GM18867 (cell line): ENCODE measurements around the gene HIPK4.
"Not testable (repeated sequence)": the region's sequence is repeated elsewhere in the genome, so short reads cannot be mapped to it uniquely, and the experiment has no call there.

Experiments
- ATAC-seq: cut with Tn5 transposase; IDR thresholded peaks from one replicate; pipeline ENCODE4 v1.9.1; 2021; ENCODE audit warnings: mild to moderate bottlenecking, moderate library complexity; ENCODE audit not compliant: unreplicated experiment

Gene HIPK4

DNA sequence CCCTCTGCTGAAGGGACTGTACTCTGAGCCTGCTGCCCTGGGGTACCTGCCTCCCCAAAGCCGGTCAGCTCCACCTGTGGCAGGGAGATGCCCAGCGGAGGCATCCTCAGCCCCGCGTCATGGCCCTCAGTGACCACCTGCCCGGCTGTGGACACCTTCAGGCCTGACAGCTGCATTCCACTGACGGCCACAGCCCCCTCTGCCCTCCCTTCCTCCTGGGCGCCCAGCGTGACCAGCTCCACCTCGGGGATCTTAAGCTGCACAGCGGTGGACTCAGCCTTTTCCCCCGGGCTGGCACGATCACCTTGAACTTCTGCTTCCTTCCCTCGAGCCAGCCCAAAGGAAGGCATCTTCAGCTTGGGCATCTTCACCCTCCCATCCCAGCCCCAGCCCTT, 4.8 kb upstream of the HIPK4 start:
- no peak for ATAC-seq

DNA sequence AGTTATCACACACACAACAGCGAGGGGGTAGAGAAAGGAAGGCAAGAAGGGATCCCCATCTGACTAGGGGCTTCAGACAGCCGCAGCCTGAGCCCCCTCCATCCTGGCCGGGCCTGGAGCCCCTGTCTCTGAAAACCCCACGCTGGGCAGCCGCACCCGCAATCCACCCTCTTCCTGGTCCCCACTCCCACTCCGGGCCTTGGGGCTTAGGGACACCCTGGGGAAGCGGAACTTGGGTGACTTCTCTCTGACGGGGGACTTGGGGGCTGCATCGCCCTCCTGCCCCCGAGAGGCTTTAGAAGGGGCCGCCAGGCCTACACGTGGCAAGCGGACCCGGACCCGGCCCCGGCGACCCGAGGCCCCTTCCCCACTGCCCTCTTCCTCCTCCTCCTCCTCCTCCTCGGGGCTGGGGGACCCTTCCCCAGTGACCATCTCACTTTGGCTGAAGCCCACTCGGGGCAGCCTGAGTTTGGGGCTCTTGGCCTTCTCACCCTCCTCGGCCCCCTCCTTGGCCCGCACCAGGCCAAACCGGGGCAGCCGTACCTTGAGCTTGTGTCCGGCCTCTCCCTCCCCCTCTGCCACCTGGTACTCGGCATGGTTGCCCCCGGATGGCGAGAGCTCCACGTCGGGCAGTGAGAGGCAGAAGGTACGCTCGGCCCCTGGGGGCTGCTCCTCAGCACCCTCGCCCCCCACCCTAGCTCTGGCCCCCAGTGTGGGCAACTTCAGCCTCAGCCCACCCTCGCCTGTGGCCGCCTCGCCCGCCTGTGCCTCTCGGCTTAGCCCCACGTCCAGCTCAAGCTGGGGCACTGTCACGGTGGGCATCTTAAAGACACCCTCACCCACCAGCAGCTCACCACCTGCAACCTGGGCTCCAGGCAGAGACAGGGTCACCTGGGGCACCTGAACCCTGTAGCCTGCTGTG, 4.2 kb upstream of the HIPK4 start:
- ATAC-seq: no peak

GRCh38 chr19:40392894-40393517, 3.0 kb upstream of the HIPK4 start:
- ATAC-seq: no peak

DNA sequence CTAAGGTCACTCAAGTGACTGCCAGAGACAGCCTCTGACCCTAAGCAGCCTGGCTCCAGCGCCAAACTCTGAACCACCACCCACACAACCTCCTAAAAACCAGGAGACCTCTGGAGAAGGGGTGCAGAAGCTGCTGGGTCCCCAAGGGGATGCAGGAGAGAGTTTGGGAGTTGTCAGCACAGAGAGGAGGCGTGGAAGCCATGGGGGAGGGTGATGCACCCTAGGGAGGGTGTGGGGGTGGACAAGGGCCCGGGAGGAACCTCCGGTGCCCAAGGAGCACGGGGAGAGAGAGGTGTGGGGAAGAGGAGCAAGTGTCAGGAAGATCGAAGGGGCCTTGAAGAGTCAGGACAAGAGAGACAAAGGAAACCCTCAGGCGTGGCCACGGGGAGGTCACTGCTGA, 2.1 kb upstream of the HIPK4 start:
- ATAC-seq: no peak

DNA sequence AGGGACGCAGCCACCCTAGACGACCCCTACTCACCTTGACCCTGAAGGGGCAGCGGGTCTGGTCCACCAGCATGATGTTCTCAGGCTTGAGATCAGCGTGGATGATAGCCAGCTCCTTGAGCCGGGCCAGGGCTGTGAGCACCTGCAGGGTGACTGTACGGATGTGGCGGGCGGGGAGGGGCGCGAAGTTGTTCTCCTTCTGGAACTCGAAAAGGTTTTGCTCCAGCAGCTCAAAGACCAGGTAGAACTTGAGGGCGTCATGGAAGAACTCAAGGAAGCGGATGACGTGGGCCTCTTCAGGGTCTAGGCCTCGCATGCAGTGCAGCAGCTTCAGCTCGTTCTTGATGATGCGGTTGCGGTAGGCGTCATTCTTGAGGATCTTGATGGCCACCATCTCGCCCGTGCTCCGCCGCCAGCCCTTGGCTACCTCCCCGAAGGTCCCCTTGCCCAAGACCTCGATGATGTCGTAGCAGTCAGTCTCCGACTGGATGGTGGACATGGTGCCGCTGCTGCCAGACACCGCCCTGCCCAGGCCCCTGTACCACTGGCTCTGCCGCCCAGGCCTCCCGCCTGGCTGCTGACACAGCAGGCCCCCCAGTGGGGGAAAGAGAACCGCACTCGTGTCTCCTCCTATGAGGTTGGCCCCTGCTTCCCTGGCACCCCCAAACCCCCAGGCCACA, 437 bp downstream of the HIPK4 start:
- no peak for ATAC-seq

- ATAC-seq: no peak
Measured at GRCh38 chr19:40388481-40388880, 1.5 kb downstream of the HIPK4 start.

GRCh38 chr19:40387155-40387554, 2.8 kb downstream of the HIPK4 start:
- no peak for ATAC-seq

DNA sequence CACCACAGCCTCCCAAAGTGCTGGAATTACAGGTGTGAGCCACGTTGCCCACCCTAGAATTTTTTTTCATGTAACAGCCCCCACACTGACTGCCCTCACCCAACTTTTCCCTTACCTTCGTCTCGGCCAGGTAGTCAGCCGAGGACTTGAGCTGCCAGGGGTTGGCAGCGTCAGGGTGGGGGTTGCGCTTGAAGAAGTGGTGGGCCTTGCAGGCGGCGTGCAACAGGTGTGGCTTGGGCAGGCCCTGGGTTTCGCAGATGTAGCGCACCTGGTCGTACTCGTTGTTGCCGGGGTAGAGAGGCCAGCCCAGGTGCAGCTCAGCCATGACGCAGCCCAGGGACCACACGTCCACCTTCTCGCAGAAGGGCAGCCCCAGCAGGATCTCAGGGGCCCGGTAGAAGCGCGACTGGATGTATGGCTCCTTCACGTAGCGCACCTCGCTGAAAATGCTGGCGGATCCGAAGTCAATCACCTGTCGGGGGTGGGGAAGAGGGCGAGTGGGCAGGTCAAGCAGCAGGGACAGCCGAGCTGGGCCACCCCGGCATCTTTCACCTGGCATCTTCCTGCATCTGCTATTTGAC, 6.2 kb downstream of the HIPK4 start:
- no peak for ATAC-seq

DNA sequence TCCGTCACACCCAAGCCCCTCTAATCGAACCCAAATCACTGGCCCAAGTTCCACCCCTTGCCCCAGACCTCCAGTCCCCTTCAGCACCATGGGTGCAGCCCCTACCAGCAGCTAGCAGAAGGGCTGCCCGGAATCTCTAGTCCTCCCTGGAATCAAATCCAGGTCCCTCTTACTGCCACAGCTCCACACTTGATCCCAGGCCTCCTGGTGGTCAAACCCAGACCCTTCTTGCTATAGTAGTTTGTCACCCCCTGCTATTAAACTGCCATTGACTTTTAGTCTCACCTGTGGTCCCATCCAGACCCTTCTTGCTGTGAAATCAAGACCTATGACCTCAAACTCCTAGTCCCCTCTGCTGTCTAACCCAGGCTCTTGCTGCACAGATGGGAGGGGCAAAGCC, 8.7 kb downstream of the HIPK4 start:
- ATAC-seq: no peak

GRCh38 chr19:40380199-40381037, 9.6 kb downstream of the HIPK4 start:
- ATAC-seq: no peak

GRCh38 chr19:40379446-40380198, 10.4 kb downstream of the HIPK4 start:
- ATAC-seq: no peak

- no peak for ATAC-seq
Measured at GRCh38 chr19:40378509-40378908, 11.5 kb downstream of the HIPK4 start.

GRCh38 chr19:40377876-40378385, 12.1 kb downstream of the HIPK4 start:
- ATAC-seq: no peak

GRCh38 chr19:40376286-40376862, 13.6 kb downstream of the HIPK4 start:
- ATAC-seq: no peak

- no peak for ATAC-seq
Measured at GRCh38 chr19:40374084-40374483, 15.9 kb downstream of the HIPK4 start.

GRCh38 chr19:40371802-40372122, 18.2 kb downstream of the HIPK4 start:
- ATAC-seq: no peak

DNA sequence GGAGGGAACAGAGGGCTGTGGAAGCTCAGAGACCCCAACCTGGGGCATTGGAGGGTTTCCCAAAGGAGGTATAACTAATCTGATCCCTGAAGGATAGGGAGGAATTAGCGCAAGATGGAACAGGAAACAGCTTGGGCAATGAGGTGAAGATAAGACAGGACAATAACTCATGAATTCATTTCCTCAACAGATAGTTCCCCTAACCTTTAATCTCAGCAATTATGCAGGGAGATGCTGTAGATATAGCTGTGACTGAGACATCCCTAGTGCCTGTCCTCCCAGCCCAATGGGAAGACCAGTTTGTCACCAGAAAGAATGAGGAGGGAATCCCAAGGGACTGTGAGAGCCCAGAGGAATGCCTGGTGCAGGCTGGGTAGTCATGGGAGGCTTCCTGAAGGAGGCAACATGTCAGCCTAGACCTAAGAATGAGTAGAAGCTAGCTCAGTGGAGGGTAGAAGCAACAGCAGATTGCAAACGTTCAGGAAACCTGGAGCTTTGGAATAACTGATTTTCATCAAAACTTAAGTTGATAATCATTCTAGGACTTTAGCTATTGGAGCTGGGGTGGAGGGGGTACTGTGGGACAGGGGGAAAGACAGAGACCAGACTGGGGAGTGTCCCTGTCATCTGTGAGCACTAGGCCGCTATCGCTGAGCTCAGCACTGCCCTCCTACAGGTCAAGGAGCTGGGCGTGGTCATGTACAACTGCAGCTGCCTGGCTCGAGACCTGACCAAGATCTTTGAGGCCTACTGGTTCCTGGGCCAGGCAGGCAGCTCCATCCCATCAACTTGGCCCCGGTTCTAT, 18.8 kb downstream of the HIPK4 start:
- ATAC-seq: no peak

- ATAC-seq: not testable (repeated sequence)
Measured at GRCh38 chr19:40370253-40370652, 19.7 kb downstream of the HIPK4 start.

DNA sequence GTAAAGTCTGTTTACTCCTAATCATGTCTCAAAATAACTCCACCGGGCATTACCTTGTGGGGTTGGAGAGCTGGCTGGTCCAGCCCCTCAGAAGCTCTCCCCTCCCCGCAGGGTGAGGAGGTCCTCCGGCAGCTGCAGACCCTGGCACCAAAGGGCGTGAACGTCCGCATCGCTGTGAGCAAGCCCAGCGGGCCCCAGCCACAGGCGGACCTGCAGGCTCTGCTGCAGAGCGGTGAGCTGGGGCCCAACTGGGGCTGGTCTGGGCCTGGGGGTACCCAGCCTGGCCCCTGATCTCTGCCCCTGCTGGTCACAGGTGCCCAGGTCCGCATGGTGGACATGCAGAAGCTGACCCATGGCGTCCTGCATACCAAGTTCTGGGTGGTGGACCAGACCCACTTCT, 20.2 kb downstream of the HIPK4 start:
- no peak for ATAC-seq
